Measurements from ENCODE around the gene CYP2A6. TPM values are rescaled to one million over a fixed set of nuclear protein-coding genes. Genes with fewer than 3 reads are reported as not detected.

CYP2A6 gene
- total RNA-seq, 1 experiment from 2014 or later: not detected

Other genes with a start within 250 kb of the CYP2A6 start
- gene LTBP4, start 249.1 kb downstream of the CYP2A6 start, total RNA-seq (2014; rRNA removed; shearing (Covaris generic)): 4.0 and 5.6 TPM in 2 replicates
- gene NUMBL, start 159.8 kb downstream of the CYP2A6 start, total RNA-seq (2014; rRNA removed; shearing (Covaris generic)): 23.0 and 26.8 TPM in 2 replicates
- gene COQ8B, start 133.6 kb downstream of the CYP2A6 start, total RNA-seq (2014; rRNA removed; shearing (Covaris generic)): 22.0 and 23.9 TPM in 2 replicates
- gene ITPKC, start 133.3 kb downstream of the CYP2A6 start, total RNA-seq (2014; rRNA removed; shearing (Covaris generic)): 7.2 and 7.3 TPM in 2 replicates
- gene ACTMAP, start 100.0 kb downstream of the CYP2A6 start, total RNA-seq (2014; rRNA removed; shearing (Covaris generic)): 5.0 and 5.4 TPM in 2 replicates
- gene SNRPA, start 99.2 kb downstream of the CYP2A6 start, total RNA-seq (2014; rRNA removed; shearing (Covaris generic)): 181 and 208 TPM in 2 replicates
- 0.66 TPM in 1 of 2 replicates, not detected in the other for gene MIA, start 74.9 kb downstream of the CYP2A6 start, total RNA-seq (2014; rRNA removed; shearing (Covaris generic))
- 10.5 and 11.1 TPM in 2 replicates for gene RAB4B, start 72.2 kb downstream of the CYP2A6 start, total RNA-seq (2014; rRNA removed; shearing (Covaris generic))
- gene EGLN2, start 51.3 kb downstream of the CYP2A6 start, total RNA-seq (2014; rRNA removed; shearing (Covaris generic)): 55.7 and 56.2 TPM in 2 replicates
- not detected in 2 replicates for gene CYP2A7, start 31.8 kb upstream of the CYP2A6 start, total RNA-seq (2014; rRNA removed; shearing (Covaris generic))
- not detected in 2 replicates for gene CYP2B6, start 140.8 kb upstream of the CYP2A6 start, total RNA-seq (2014; rRNA removed; shearing (Covaris generic))
- gene CYP2A13, start 238.0 kb upstream of the CYP2A6 start, total RNA-seq (2014; rRNA removed; shearing (Covaris generic)): not detected in 2 replicates